GM18526 (cell line): Measurements from ENCODE around the gene KCNIP3.

Source experiments
- POLR2A ChIP-seq: IDR thresholded peaks from 3 replicates; pipeline ENCODE4 v1.6.1; 2011; ENCODE audit not compliant: insufficient read length; ENCODE audit errors: extremely low read depth

KCNIP3 gene

GRCh38 chr2:95402370-95403203, 105.4 kb downstream of the KCNIP3 start, which contains the start of gene FAHD2A:
FAHD2A (plus strand) TSS chr2:95402708; CDS start chr2:95405559, 2,851 bp downstream.
- peak; percentile 82 for TF ChIP-seq POLR2A
